ENCODE measurements around the gene MBD3L2B. TPM values are rescaled to one million over a fixed set of nuclear protein-coding genes. Genes with fewer than 3 reads are reported as not detected.
"Not testable (repeated sequence)": the region's sequence is repeated elsewhere in the genome, so short reads cannot be mapped to it uniquely, and the experiment has no call there.

The MBD3L2B gene
- total RNA-seq = not detected

DNA sequence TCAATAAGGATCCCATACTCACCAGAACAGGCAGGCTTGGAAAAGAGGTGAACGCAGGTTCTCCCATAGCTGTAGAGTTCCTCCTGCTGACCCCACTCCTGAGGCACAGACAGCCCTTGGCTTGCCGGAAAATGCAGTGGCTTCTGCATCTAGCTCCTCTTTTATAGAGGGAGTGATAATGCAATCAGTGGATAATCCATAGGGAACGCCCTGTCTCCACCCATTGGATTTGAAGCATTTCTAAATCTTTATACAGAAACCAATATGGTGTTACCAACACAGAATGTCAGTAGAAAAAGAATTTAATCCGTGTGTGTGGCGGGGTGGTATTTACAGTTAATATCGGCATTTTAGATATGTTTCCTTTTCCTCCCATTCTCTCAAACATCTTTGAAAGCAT is at the start of gene MBD3L2B:
Gene MBD3L2B (minus strand): TSS at position 101 of the 400 bp plus-strand sequence. CDS start 34 bp downstream, at position 67.
- ATAC-seq (replicated peaks in 6 of 8); in situ Hi-C loops (cut with MboI; ENCODE audit: low pct_unique_long_range_greater_than_20kb in 2 of 9, low sequenced_read_pairs in 9 of 9, unreplicated experiment in 9 of 9); H3K4me3 ChIP-seq; H3K27ac ChIP-seq; H3K4me1 ChIP-seq (replicated peaks in 1 of 2): not testable (repeated sequence)
- WGBS, 10 experiments = no CpG with 5 or more reads among the region's 6 CpGs

DNA sequence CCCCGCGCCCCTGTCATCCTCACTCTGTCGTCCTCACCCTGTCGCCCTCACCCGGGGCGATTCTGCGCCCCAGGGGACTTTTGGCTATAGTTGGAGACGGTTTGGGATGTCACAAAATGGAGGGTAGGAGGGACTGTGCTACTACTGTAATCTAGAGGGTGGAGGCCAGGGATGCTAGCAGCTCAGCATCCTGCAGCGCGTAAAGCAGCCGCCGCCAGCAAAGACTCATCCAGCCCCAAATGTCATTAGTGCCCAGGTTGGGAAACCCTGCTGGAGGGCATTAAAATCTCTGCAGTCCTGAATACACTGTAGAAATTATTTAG is 48.6 kb upstream of the MBD3L2B start:
- Histone ChIP-seq H3K4me1 (replicated peaks in 1 of 2) (peaks cover 0 to 7% of the 10 kb centered on the region in 2 donors), H3K4me3 (peak overlapping the region; percentile 59 to 97 (median 92)), H3K27ac (peak overlapping the region; percentile 91 to 96)
- peak in 1 of 8 experiments; percentile 20 for ATAC-seq (replicated peaks in 6 of 8)
- 0 to 10% (median 2%) methylated on average over 2 to 9 of the region's 12 CpGs; no CpG with 5 or more reads in 6 of the 10 experiments for WGBS, 10 experiments
- in situ Hi-C loops (cut with MboI; ENCODE audit: low pct_unique_long_range_greater_than_20kb in 2 of 9, low sequenced_read_pairs in 9 of 9, unreplicated experiment in 9 of 9) = no loop called here

DNA sequence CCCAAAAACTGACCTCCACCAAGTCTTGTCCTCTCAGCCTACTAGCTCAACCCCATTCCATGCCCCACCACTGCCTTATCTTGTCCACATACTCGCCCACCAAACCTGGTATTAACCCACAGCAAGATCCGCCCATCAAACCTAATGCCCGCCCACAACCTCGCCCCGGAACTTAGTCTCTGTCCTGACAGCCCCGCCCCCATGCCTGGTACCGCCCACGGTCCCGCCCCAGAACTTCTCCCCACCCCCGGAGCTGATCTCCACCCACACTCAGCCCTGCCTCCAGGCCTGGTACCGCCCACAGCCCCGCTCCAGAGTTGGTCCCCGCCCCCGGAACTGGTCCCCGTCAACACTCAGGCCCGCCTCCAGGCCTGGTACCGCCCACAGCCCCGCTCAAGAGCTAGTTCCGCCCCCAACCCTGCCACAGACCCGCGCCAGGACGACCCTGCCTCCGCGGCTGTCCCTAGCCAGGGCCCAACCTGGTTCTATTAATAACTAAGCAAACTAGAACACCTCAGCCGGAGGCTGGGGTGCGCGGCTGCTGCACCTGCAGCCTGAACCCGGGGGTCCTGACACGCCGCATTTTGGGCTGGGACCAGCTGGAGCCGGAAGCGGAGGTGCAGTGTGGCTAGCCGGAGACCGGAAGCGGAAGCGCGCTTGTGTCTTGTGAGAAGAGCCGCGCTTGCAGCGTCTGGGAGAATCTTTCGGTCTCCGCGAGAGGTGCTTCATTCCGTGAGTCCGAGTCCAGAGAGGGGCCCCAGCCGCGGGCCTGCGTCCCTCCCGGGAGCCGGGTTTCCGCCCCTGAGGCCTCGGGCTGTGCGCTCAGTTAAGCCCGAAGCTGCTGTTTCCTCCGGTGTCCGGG is 48.0 kb upstream of the MBD3L2B start, which contains the start of gene ZNF557:
Gene ZNF557 (plus strand): TSS at position 662 of the 862 bp plus-strand sequence. CDS start 5,372 bp downstream, outside the sequence.
- whole genome bisulfite sequencing, 10 experiments = 0 to 33% (median 0%) methylated on average over 1 to 11 of the region's 56 CpGs; no CpG with 5 or more reads in 5 of the 10 experiments
- Histone ChIP-seq H3K27ac (peak within 1 kb of the TSS; percentile 91 to 96), H3K4me1 (replicated peaks in 1 of 2) (peaks cover 0 to 7% of the 10 kb centered on the region in 2 donors), H3K4me3 (peak within 1 kb of the TSS; percentile 59 to 97 (median 92))
- in situ Hi-C loops (cut with MboI; ENCODE audit: low pct_unique_long_range_greater_than_20kb in 2 of 9, low sequenced_read_pairs in 9 of 9, unreplicated experiment in 9 of 9) = no loop called here
- ATAC-seq (replicated peaks in 6 of 8) = peak; percentile 94 to 99 (median 98)

DNA sequence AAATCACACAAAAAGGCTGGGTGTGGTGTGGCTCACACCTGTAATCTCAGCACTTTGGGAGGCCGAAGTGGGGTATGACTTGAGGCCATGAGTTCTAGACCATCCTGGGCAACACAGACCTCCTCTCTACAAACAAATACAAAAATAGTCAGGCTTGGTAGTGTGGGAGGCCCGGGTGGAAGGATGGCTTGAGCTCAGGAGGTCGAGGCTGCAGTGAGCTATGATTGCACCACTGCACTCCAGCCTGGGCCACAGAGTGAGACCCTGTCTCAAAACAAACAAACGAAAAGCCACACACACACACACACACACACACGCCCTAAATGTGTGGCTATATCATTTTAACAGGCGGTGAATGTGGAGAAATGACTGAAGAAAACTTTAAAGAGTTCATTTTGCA is 47.4 kb upstream of the MBD3L2B start:
- Histone ChIP-seq H3K4me1 (replicated peaks in 1 of 2) (peaks cover 0 to 7% of the 10 kb centered on the region in 2 donors), H3K4me3 (peak overlapping the region; percentile 59 to 97 (median 92)), H3K27ac (no peak overlapping the region)
- in situ Hi-C loops (cut with MboI; ENCODE audit: low pct_unique_long_range_greater_than_20kb in 2 of 9, low sequenced_read_pairs in 9 of 9, unreplicated experiment in 9 of 9) = no loop called here
- no peak for ATAC-seq (replicated peaks in 6 of 8)
- WGBS, 10 experiments = 69 to 80% (median 78%) methylated on average over 1 to 4 of the region's 6 CpGs; no CpG with 5 or more reads in 5 of the 10 experiments

DNA sequence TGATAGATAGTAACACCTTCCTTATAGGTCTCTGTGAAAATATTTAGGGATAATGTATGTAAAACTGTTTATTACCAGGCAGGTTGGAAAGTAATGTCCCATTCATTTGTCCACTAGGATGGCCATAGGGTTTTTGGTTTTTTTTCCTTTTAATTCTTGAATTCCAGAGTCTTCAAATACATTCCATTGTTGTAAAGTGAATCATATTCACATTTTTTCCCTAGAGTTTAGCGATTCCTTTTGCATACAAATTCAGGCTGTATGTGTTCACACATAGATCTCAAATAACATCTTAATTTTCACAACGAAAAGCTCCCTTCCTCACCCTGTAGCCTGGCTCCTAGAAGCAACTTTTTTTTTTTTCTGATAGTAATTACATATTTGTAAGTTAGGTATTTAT is 46.5 kb upstream of the MBD3L2B start:
- no peak overlapping the region for H3K4me3 ChIP-seq
- no peak for ATAC-seq (replicated peaks in 6 of 8)
- 44 to 83% (median 74%) methylated on average over 1 to 2 of the region's 2 CpGs for WGBS, 10 experiments
- peaks cover 0 to 7% of the 10 kb centered on the region in 2 donors for H3K4me1 ChIP-seq (replicated peaks in 1 of 2)
- no peak overlapping the region for H3K27ac ChIP-seq
- in situ Hi-C loops (cut with MboI; ENCODE audit: low pct_unique_long_range_greater_than_20kb in 2 of 9, low sequenced_read_pairs in 9 of 9, unreplicated experiment in 9 of 9) = no loop called here

DNA sequence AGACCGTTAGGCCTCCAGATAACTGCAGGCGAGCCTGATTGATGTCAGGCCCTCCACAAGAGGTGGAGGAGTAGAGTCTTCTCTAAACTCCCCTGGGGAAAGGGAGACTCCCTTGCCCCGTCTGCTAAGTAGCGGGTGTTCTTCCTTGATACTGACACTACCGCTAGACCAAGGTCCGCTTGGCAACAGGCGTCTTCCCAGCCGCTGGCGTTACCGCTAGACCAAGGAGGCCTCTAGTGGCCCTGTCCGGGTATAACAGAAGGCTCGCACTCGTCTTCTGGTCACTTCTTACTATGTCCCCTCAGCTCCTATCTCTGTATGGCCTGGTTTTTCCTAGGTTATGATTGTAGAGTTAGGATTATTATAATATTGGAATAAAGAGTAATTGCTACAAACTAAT is 45.9 kb upstream of the MBD3L2B start:
- ATAC-seq (replicated peaks in 6 of 8) = not testable (repeated sequence)

DNA sequence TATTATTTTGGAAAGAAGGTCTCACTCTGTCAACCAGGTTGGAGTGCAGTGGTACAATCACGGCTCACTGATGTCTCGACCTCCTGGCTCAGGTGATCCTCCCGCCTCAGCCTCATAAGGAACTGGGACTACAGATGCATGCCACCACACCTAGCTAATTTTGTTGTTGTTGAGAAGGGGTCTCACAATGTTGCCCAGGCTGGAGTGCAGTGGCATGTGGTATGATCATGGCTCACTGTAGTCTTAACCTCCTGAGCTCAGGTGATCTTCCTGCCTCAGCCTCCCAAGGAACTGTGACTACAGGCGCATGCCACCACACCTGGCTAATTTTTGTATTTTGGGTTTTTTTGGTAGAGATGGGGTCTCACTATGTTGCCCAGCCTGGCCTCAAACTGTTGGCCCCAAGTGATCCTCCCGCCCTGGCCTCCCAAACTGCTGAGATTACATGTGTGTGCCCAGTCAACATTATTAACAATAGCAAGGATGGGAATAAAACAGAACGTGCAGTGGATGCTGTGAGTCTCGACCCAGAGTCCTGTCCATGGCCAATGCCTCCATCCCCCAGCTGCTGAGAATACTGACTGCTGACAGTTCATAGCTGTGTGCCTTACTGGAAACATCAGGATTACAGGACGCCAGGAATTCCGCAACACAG is 42.7 kb upstream of the MBD3L2B start:
- Histone ChIP-seq H3K27ac (no peak overlapping the region), H3K4me3 (no peak overlapping the region), H3K4me1 (replicated peaks in 1 of 2) (no peaks in the 10 kb centered on the region)
- no peak for ATAC-seq (replicated peaks in 6 of 8)
- WGBS, 10 experiments = 40 to 86% (median 68%) methylated on average over 1 to 8 of the region's 9 CpGs; no CpG with 5 or more reads in 3 of the 10 experiments
- in situ Hi-C loops (cut with MboI; ENCODE audit: low pct_unique_long_range_greater_than_20kb in 2 of 9, low sequenced_read_pairs in 9 of 9, unreplicated experiment in 9 of 9) = no loop called here

More for the DNA sequence above, 45.9 kb upstream of the MBD3L2B start:
- 40 to 85% (median 43%) methylated on average over 3 to 11 of the region's 13 CpGs; no CpG with 5 or more reads in 6 of the 10 experiments for WGBS, 10 experiments
- H3K4me3 ChIP-seq; in situ Hi-C loops (cut with MboI; ENCODE audit: low pct_unique_long_range_greater_than_20kb in 2 of 9, low sequenced_read_pairs in 9 of 9, unreplicated experiment in 9 of 9); H3K4me1 ChIP-seq (replicated peaks in 1 of 2); H3K27ac ChIP-seq: not testable (repeated sequence)

DNA sequence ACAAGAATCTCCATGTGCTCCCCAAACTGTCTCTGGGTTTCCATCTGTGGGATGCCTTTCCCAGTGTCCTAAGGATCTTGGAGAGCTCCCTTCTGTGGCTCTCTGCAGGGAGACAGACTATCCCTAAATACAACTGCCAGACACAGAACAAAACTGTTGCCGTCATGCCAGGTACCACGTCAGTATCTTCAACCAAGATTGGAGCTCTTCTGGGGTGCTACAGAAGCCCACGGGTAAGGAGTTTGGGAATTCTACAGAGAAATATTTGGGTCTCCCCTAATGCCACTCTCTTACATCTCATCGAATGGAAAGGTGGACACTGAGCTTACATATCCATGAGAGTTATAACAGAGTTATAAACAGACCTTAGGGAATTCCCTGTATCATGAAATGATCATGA is 42.1 kb upstream of the MBD3L2B start:
- no peaks in the 10 kb centered on the region for H3K4me1 ChIP-seq (replicated peaks in 1 of 2)
- H3K27ac ChIP-seq = no peak overlapping the region
- WGBS, 10 experiments = 17 to 100% (median 58%) methylated on average over 1 to 4 of the region's 4 CpGs; no CpG with 5 or more reads in 3 of the 10 experiments
- ATAC-seq (replicated peaks in 6 of 8) = no peak
- in situ Hi-C loops (cut with MboI; ENCODE audit: low pct_unique_long_range_greater_than_20kb in 2 of 9, low sequenced_read_pairs in 9 of 9, unreplicated experiment in 9 of 9) = no loop called here
- H3K4me3 ChIP-seq = no peak overlapping the region

DNA sequence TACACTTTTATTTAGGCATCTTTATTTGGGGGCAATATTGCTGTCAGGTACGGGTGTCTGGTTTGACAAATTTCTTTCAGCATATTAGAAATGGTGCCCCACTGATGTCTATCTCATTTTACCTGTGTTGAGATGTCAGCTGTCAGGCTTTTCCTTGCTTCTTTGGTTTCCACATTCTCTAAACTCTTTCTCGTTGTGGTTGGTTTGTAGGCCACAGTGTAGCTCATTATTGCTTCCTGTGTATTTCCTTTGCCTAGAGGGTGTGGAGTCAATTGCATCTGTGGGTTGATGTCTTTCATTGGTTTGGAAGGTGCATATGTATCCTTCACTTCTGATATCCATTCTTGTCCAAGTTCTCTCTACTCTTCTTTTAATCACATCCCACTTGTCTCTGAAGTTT is 38.7 kb upstream of the MBD3L2B start:
- H3K27ac ChIP-seq; in situ Hi-C loops (cut with MboI; ENCODE audit: low pct_unique_long_range_greater_than_20kb in 2 of 9, low sequenced_read_pairs in 9 of 9, unreplicated experiment in 9 of 9); ATAC-seq (replicated peaks in 6 of 8); H3K4me1 ChIP-seq (replicated peaks in 1 of 2); H3K4me3 ChIP-seq: not testable (repeated sequence)
- WGBS, 10 experiments = no CpG with 5 or more reads among the region's 2 CpGs

DNA sequence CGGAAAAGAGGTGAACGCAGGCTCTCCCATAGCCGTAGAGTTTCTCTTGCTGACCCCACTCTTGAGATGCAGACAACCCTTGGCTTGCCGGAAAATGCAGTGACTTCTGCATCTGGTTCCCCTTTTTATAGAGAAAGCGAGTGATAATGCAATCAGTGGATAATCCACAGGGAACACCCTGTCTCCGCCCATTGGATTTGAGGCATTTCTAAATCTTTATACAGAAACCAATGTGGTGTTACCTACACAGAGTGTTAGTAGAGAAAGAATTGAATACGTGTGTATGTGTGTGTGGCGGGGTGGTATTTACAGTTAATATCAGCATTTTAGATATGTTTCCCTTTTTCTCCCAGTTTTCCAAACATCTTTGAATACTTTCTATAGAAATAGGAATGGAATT is 37.3 kb upstream of the MBD3L2B start, which contains the start of gene MBD3L3:
Gene MBD3L3 (minus strand): TSS at position 101 of the 400 bp plus-strand sequence. CDS start 71 bp downstream, at position 30.
- H3K27ac ChIP-seq; H3K4me1 ChIP-seq (replicated peaks in 1 of 2); H3K4me3 ChIP-seq; ATAC-seq (replicated peaks in 6 of 8); in situ Hi-C loops (cut with MboI; ENCODE audit: low pct_unique_long_range_greater_than_20kb in 2 of 9, low sequenced_read_pairs in 9 of 9, unreplicated experiment in 9 of 9): not testable (repeated sequence)
- WGBS, 10 experiments = no CpG with 5 or more reads among the region's 8 CpGs

DNA sequence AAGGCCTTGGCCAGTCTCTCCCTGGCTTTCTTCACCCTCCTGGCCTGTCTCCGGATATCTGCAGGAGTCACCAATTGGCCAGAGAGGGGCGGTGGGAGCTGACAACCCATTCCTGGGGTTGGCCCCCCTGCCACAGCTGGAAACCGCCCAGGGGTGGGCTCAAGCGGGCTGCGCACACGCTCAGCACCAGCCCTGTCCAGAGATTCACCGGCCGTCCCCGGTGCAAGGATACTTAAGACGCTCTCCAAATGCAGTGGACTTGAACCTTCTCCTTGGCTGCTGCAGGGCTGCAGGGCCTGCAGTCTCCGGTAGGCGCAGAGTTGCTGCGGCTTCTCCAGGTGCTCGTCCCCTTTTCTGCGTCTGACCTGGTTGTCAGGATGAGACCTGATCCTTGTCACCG is 35.1 kb upstream of the MBD3L2B start:
- H3K4me3 ChIP-seq; H3K4me1 ChIP-seq (replicated peaks in 1 of 2); in situ Hi-C loops (cut with MboI; ENCODE audit: low pct_unique_long_range_greater_than_20kb in 2 of 9, low sequenced_read_pairs in 9 of 9, unreplicated experiment in 9 of 9); H3K27ac ChIP-seq; ATAC-seq (replicated peaks in 6 of 8): not testable (repeated sequence)
- WGBS, 10 experiments = no CpG with 5 or more reads among the region's 16 CpGs

DNA sequence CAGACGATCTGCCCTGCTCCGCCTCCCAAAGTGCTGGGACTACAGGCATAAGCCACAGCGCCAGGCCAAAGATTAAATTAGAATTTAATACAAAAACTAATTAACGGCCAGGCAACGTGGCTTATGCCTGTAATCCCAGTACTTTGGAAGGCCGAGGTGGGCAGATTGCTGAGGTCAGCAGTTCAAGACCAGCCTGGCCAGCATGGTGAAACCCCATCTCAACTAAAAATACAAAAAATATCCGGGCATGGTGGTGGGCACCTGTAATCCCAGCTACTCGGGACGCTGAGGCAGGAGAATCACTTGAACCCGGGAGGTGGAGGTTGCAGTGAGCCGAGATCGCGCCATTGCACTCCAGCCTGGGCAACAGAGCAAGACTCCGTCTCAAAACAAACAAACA is 34.4 kb upstream of the MBD3L2B start:
- 72 to 75% (median 74%) methylated on average over 7 to 11 of the region's 14 CpGs; no CpG with 5 or more reads in 7 of the 10 experiments for WGBS, 10 experiments
- ATAC-seq (replicated peaks in 6 of 8) = not testable (repeated sequence)

More for the DNA sequence above, 34.4 kb upstream of the MBD3L2B start:
- H3K4me1 ChIP-seq (replicated peaks in 1 of 2); H3K27ac ChIP-seq; H3K4me3 ChIP-seq; in situ Hi-C loops (cut with MboI; ENCODE audit: low pct_unique_long_range_greater_than_20kb in 2 of 9, low sequenced_read_pairs in 9 of 9, unreplicated experiment in 9 of 9): not testable (repeated sequence)

Data from motor neuron (in vitro differentiated cells).